Activated B cell treated with CpG ODN at 0.5 μM for 24 hours (primary cell): Measurements from ENCODE around the gene PXYLP1. TPM values are rescaled to one million over a fixed set of nuclear protein-coding genes. Genes with fewer than 3 reads are reported as not detected.
A peak's percentile ranks its signal among the peaks of the same experiment; 100 is the strongest.
"Not testable (repeated sequence)": the region's sequence is repeated elsewhere in the genome, so short reads cannot be mapped to it uniquely, and the experiment has no call there.

Source experiments
- ATAC-seq: fragments of 200-7000 bp; cut with Tn5 transposase; one replicate; pipeline ENCODE4 v1.10.0; 2021; ENCODE audit warnings: low read depth, mild to moderate bottlenecking, moderate library complexity
- CTCF ChIA-PET: fragments of 350-600 bp; sonication (Branson Sonifier 250); formaldehyde crosslinking; loops from one replicate; lab custom pipeline; 2021; ENCODE audit warnings: antibody characterized with exemption; lab: Charles Lee
- POLR2A ChIA-PET: fragments of 350-600 bp; sonication (Branson Sonifier 250); formaldehyde crosslinking; loops from one replicate; lab custom pipeline; 2021; ENCODE audit warnings: antibody characterized with exemption; lab: Charles Lee
- DNase-seq: peaks from one replicate; pipeline ENCODE4 v3.0.0; 2022
- H3K27ac Mint-ChIP-seq: one replicate; pipeline ENCODE4 v1.8.0; 2020; ENCODE audit warnings: mixed read lengths
- H3K27me3 Mint-ChIP-seq: one replicate; pipeline ENCODE4 v1.8.0; 2021; ENCODE audit warnings: mixed read lengths
- H3K36me3 Mint-ChIP-seq: one replicate; pipeline ENCODE4 v1.8.0; 2021; ENCODE audit warnings: low read depth, mixed read lengths
- H3K4me1 Mint-ChIP-seq: one replicate; pipeline ENCODE4 v1.8.0; 2021; ENCODE audit warnings: mixed read lengths
- H3K4me3 Mint-ChIP-seq: one replicate; pipeline ENCODE4 v1.8.0; 2020; ENCODE audit warnings: mild to moderate bottlenecking, mixed read lengths
- H3K9me3 Mint-ChIP-seq: one replicate; pipeline ENCODE4 v1.8.0; 2020; ENCODE audit warnings: mixed read lengths
- CTCF ChIP-seq: fragments of 200-600 bp; IDR thresholded peaks from one replicate; pipeline ENCODE4 v1.8.0; 2022; ENCODE audit warnings: antibody characterized with exemption, mild to moderate bottlenecking
- intact Hi-C: fragments of 100-400 bp; cut with micrococcal nuclease; formaldehyde crosslinking; loops from one replicate; pipeline ENCODE4 v1.15.1; 2024
- total RNA-seq: library from RNA; stranded (reverse); gene quantifications from 2 replicates; pipeline ENCODE4 v1.2.3, GENCODE V29; 2022

Gene PXYLP1
- total RNA-seq, 1 donor from 2014 or later, result 2.7 TPM

- Mint-ChIP-seq H3K9me3 (no peaks in the 10 kb centered on the region), H3K4me3 (peak overlapping the region; percentile 100), H3K4me1 (peaks cover 19% of the 10 kb centered on the region), H3K27me3 (no peaks in the 10 kb centered on the region), H3K27ac (peak overlapping the region; percentile 98), H3K36me3 (peaks cover 8% of the 10 kb centered on the region)
- no peak for TF ChIP-seq CTCF
- intact Hi-C loops, result loop anchor here (1.0 to 5.0 kb wide), 15 partner anchors 26 to 1266 kb away; partner anchors contain the start of genes ATP1B3, ATR, GK5 and PXYLP1
- ATAC-seq, result no peak
- ChIA-PET CTCF (interaction anchor here (0.6 to 7.0 kb wide), 21 partner anchors 8 to 250 kb away, joined by 3 to 112 read pairs (median 5); partner anchors contain the start of gene PXYLP1), POLR2A (interaction anchor here (0.7 to 2.1 kb wide), 28 partner anchors 8 to 1136 kb away, joined by 3 to 24 read pairs (median 5); partner anchors contain the start of genes PXYLP1, RASA2 and XRN1)
- no peak for DNase-seq
These were observed 79.5 kb downstream of the PXYLP1 start for GRCh38 chr3:141311170-141311495.

GRCh38 chr3:141311496-141312353 lies 80.1 kb downstream of the PXYLP1 start:
- CTCF ChIA-PET, result interaction anchor here (0.6 to 7.0 kb wide), 23 partner anchors 9 to 250 kb away, joined by 3 to 112 read pairs (median 5); partner anchors contain the start of gene PXYLP1
- TF ChIP-seq CTCF, result no peak
- Mint-ChIP-seq H3K36me3 (peaks cover 8% of the 10 kb centered on the region), H3K4me1 (peaks cover 19% of the 10 kb centered on the region), H3K9me3 (no peaks in the 10 kb centered on the region), H3K27me3 (no peaks in the 10 kb centered on the region), H3K27ac (peak overlapping the region; percentile 98), H3K4me3 (peak overlapping the region; percentile 100)
- POLR2A ChIA-PET, result interaction anchor here (0.6 to 2.1 kb wide), 33 partner anchors 8 to 1136 kb away, joined by 3 to 24 read pairs (median 5); partner anchors contain the start of genes PXYLP1, RASA2 and XRN1
- DNase-seq (peak; percentile 92), ATAC-seq (peak; percentile 97)
- intact Hi-C loops, result loop anchor here (1.0 to 5.0 kb wide), 15 partner anchors 25 to 1266 kb away; partner anchors contain the start of genes ATP1B3, ATR, GK5 and PXYLP1

GRCh38 chr3:141312354-141313092 lies 80.9 kb downstream of the PXYLP1 start:
- intact Hi-C loops, result loop anchor here (5.0 kb wide), 5 partner anchors 370 to 1265 kb away; partner anchors contain the start of genes ATP1B3, ATR, SLC25A36 and TFDP2
- H3K27me3 Mint-ChIP-seq, result no peaks in the 10 kb centered on the region
- CTCF ChIA-PET, result interaction anchor here (0.9 to 7.0 kb wide), 16 partner anchors 24 to 249 kb away, joined by 3 to 112 read pairs (median 6); partner anchors contain the start of gene PXYLP1
- H3K4me1 Mint-ChIP-seq, result peaks cover 19% of the 10 kb centered on the region
- POLR2A ChIA-PET, result interaction anchor here (0.6 to 2.1 kb wide), 16 partner anchors 9 to 1135 kb away, joined by 3 to 24 read pairs (median 4); partner anchors contain the start of genes PXYLP1, RASA2 and XRN1
- H3K27ac Mint-ChIP-seq, result peak overlapping the region; percentile 98
- no peak for TF ChIP-seq CTCF
- no peaks in the 10 kb centered on the region for H3K9me3 Mint-ChIP-seq
- peaks cover 8% of the 10 kb centered on the region for H3K36me3 Mint-ChIP-seq
- ATAC-seq (no peak), DNase-seq (no peak)
- H3K4me3 Mint-ChIP-seq, result peak overlapping the region; percentile 100

- peaks cover 19% of the 10 kb centered on the region for H3K4me1 Mint-ChIP-seq
- peaks cover 8% of the 10 kb centered on the region for H3K36me3 Mint-ChIP-seq
- H3K27me3 Mint-ChIP-seq, result no peaks in the 10 kb centered on the region
- no peaks in the 10 kb centered on the region for H3K9me3 Mint-ChIP-seq
- TF ChIP-seq CTCF, result no peak
- intact Hi-C loops, result loop anchor here (5.0 kb wide), 5 partner anchors 371 to 1264 kb away; partner anchors contain the start of genes ATP1B3, ATR, SLC25A36 and TFDP2
- ATAC-seq, result no peak
- no peak for DNase-seq
- H3K4me3 Mint-ChIP-seq, result peak overlapping the region; percentile 50
- ChIA-PET CTCF (interaction anchor here (1.1 to 7.0 kb wide), 4 partner anchors 48 to 141 kb away, joined by 3 to 112 read pairs (median 11); no protein-coding TSS in a partner anchor), POLR2A (interaction anchor here (1.1 to 2.1 kb wide), 2 partner anchors 24 to 133 kb away, joined by 4 to 19 read pairs; no protein-coding TSS in a partner anchor)
- H3K27ac Mint-ChIP-seq, result peak overlapping the region; percentile 7
These were observed 81.6 kb downstream of the PXYLP1 start for GRCh38 chr3:141313093-141313683.

- H3K9me3 Mint-ChIP-seq, ATAC-seq, H3K27ac Mint-ChIP-seq, POLR2A ChIA-PET, H3K36me3 Mint-ChIP-seq, H3K27me3 Mint-ChIP-seq, H3K4me3 Mint-ChIP-seq, DNase-seq: not testable (repeated sequence)
- CTCF ChIA-PET, result interaction anchor here (1.0 to 7.0 kb wide), 4 partner anchors 58 to 139 kb away, joined by 3 to 112 read pairs (median 3); no protein-coding TSS in a partner anchor
- intact Hi-C loops, result loop anchor here (5.0 kb wide), 5 partner anchors 372 to 1263 kb away; partner anchors contain the start of genes ATP1B3, ATR, SLC25A36 and TFDP2
- peaks cover 19% of the 10 kb centered on the region for H3K4me1 Mint-ChIP-seq
These were observed 82.8 kb downstream of the PXYLP1 start for GRCh38 chr3:141314415-141314814.
